ENCODE measurements around the gene ARHGDIG. TPM values are rescaled to one million over a fixed set of nuclear protein-coding genes. Genes with fewer than 3 reads are reported as not detected.

ARHGDIG gene
- polyA plus RNA-seq, 1 donor: 4.5 TPM

- no peak overlapping the region for H3K27ac ChIP-seq (ENCODE audit: low read length)
- no CpG with 5 or more reads among the region's 19 CpGs for WGBS (ENCODE audit: insufficient coverage, low lambda C conversion rate)
- H3K4me3 ChIP-seq (ENCODE audit: low read length): no peak overlapping the region
- peaks cover 53% of the 10 kb centered on the region for H3K36me3 ChIP-seq (ENCODE audit: control insufficient read depth, insufficient read depth, low read length)
- no peaks in the 10 kb centered on the region for H3K4me1 ChIP-seq (ENCODE audit: control insufficient read depth, insufficient read depth, low read length)
- DNase-seq: no peak
- H3K9me3 ChIP-seq (ENCODE audit: control insufficient read depth, low read depth, low read length): no peaks in the 10 kb centered on the region
- no peaks in the 10 kb centered on the region for H3K27me3 ChIP-seq (ENCODE audit: control insufficient read depth, insufficient read depth, low read length)
These were observed 36.5 kb downstream of the ARHGDIG start for GRCh38 chr16:316741-317464.

DNA sequence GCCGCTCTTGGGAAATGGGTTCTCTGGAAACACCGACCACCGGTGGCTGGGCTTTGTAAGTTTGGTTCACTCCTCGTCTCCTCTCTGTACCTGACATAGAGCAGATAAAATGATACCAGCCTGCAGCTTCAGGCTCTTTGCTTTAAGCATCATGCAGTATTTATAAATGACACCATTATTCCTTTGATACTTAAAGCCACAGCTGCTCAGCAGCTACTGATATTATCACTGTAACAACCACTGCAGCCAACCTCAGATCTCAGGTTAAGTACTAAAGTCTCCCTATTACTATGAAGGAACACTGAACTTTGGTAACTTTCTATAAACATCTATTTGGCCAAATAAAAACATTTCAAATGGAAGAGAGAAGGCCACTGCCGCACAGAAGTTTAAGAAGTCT, 37.2 kb downstream of the ARHGDIG start:
- no peaks in the 10 kb centered on the region for H3K9me3 ChIP-seq (ENCODE audit: control insufficient read depth, low read depth, low read length)
- WGBS (ENCODE audit: insufficient coverage, low lambda C conversion rate): no CpG with 5 or more reads among the region's 5 CpGs
- no peak overlapping the region for H3K4me3 ChIP-seq (ENCODE audit: low read length)
- no peaks in the 10 kb centered on the region for H3K4me1 ChIP-seq (ENCODE audit: control insufficient read depth, insufficient read depth, low read length)
- H3K36me3 ChIP-seq (ENCODE audit: control insufficient read depth, insufficient read depth, low read length): peaks cover 51% of the 10 kb centered on the region
- no peak for DNase-seq
- no peak overlapping the region for H3K27ac ChIP-seq (ENCODE audit: low read length)
- H3K27me3 ChIP-seq (ENCODE audit: control insufficient read depth, insufficient read depth, low read length): no peaks in the 10 kb centered on the region

DNA sequence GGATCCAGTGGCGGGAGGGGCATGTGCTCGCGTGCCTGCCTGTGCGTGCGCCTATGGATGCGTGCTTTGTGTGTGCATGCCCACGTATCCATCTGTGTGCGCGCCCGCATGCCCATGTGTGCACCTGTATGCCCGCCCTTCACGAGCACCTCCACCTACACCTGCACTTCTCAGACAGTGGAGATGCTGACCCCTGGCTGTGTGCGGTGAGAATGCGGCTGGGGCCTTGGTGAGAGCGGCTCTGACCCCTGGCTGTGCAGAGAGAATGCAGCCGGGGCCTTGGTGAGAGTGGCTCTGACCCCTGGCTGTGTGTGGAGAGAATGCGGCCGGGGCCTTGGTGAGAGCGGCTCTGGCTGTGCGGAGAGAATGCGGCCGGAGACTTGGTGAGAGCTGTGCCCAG, 38.2 kb downstream of the ARHGDIG start:
- Histone ChIP-seq H3K27ac (ENCODE audit: low read length) (no peak overlapping the region), H3K4me3 (ENCODE audit: low read length) (no peak overlapping the region), H3K36me3 (ENCODE audit: control insufficient read depth, insufficient read depth, low read length) (peaks cover 40% of the 10 kb centered on the region), H3K4me1 (ENCODE audit: control insufficient read depth, insufficient read depth, low read length) (no peaks in the 10 kb centered on the region), H3K9me3 (ENCODE audit: control insufficient read depth, low read depth, low read length) (no peaks in the 10 kb centered on the region), H3K27me3 (ENCODE audit: control insufficient read depth, insufficient read depth, low read length) (no peaks in the 10 kb centered on the region)
- WGBS (ENCODE audit: insufficient coverage, low lambda C conversion rate): no CpG with 5 or more reads among the region's 22 CpGs
- DNase-seq: no peak

DNA sequence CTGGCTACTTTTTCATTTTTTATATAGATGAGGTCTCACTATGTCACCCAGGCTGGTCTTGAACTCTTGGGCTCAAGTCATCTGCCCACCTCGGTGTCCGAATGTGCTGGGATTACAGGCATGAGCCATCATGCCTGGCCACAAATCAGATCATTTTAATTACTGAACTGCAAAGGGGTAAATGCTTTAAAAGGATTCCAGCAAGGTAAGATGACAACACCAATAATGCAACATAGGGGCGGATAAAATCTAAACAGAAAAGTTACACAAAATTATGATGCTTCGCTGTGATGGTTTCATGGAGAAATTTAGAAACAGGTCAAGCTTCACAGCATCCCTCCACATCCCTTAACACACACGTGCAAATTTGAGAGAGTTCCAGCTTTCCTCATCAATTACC, 39.8 kb downstream of the ARHGDIG start:
- 100% methylated on average over 1 of the region's 5 CpGs for WGBS (ENCODE audit: insufficient coverage, low lambda C conversion rate)
- Histone ChIP-seq H3K4me1 (ENCODE audit: control insufficient read depth, insufficient read depth, low read length) (peaks cover 8% of the 10 kb centered on the region), H3K27me3 (ENCODE audit: control insufficient read depth, insufficient read depth, low read length) (no peaks in the 10 kb centered on the region), H3K4me3 (ENCODE audit: low read length) (no peak overlapping the region), H3K36me3 (ENCODE audit: control insufficient read depth, insufficient read depth, low read length) (peaks cover 29% of the 10 kb centered on the region), H3K27ac (ENCODE audit: low read length) (no peak overlapping the region), H3K9me3 (ENCODE audit: control insufficient read depth, low read depth, low read length) (peaks cover 11% of the 10 kb centered on the region)
- DNase-seq: no peak

- Histone ChIP-seq H3K9me3 (ENCODE audit: control insufficient read depth, low read depth, low read length) (peaks cover 11% of the 10 kb centered on the region), H3K27me3 (ENCODE audit: control insufficient read depth, insufficient read depth, low read length) (no peaks in the 10 kb centered on the region), H3K36me3 (ENCODE audit: control insufficient read depth, insufficient read depth, low read length) (peaks cover 32% of the 10 kb centered on the region), H3K4me1 (ENCODE audit: control insufficient read depth, insufficient read depth, low read length) (peaks cover 12% of the 10 kb centered on the region), H3K27ac (ENCODE audit: low read length) (no peak overlapping the region), H3K4me3 (ENCODE audit: low read length) (no peak overlapping the region)
- 50% methylated on average over 1 of the region's 9 CpGs for WGBS (ENCODE audit: insufficient coverage, low lambda C conversion rate)
- DNase-seq: no peak
These were observed 41.1 kb downstream of the ARHGDIG start for GRCh38 chr16:321532-321931.

GRCh38 chr16:322476-323143, 42.2 kb downstream of the ARHGDIG start:
- Histone ChIP-seq H3K27me3 (ENCODE audit: control insufficient read depth, insufficient read depth, low read length) (no peaks in the 10 kb centered on the region), H3K9me3 (ENCODE audit: control insufficient read depth, low read depth, low read length) (peaks cover 11% of the 10 kb centered on the region), H3K36me3 (ENCODE audit: control insufficient read depth, insufficient read depth, low read length) (peaks cover 26% of the 10 kb centered on the region), H3K4me1 (ENCODE audit: control insufficient read depth, insufficient read depth, low read length) (peaks cover 19% of the 10 kb centered on the region), H3K4me3 (ENCODE audit: low read length) (no peak overlapping the region), H3K27ac (ENCODE audit: low read length) (no peak overlapping the region)
- DNase-seq: no peak
- WGBS (ENCODE audit: insufficient coverage, low lambda C conversion rate): 100% methylated on average over 1 of the region's 13 CpGs

DNA sequence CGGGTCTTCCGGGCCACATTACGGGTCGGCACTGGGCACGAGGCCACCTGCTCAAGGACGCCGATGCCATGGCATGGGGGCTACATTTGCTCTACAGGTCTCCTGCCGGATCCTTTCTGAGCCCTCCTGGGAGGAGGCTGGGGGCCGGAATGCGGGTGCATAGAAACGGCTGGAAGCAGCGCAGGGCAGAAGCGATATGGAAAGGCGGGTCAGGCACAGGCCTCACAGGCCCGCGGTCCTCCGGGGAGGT, 43.7 kb downstream of the ARHGDIG start:
- Histone ChIP-seq H3K36me3 (ENCODE audit: control insufficient read depth, insufficient read depth, low read length) (peaks cover 10% of the 10 kb centered on the region), H3K27ac (ENCODE audit: low read length) (peak overlapping the region; percentile 23), H3K27me3 (ENCODE audit: control insufficient read depth, insufficient read depth, low read length) (no peaks in the 10 kb centered on the region), H3K4me3 (ENCODE audit: low read length) (no peak overlapping the region), H3K4me1 (ENCODE audit: control insufficient read depth, insufficient read depth, low read length) (peaks cover 32% of the 10 kb centered on the region), H3K9me3 (ENCODE audit: control insufficient read depth, low read depth, low read length) (peaks cover 11% of the 10 kb centered on the region)
- no peak for DNase-seq
- no CpG with 5 or more reads among the region's 17 CpGs for WGBS (ENCODE audit: insufficient coverage, low lambda C conversion rate)

GRCh38 chr16:324451-325334, 44.3 kb downstream of the ARHGDIG start:
- WGBS (ENCODE audit: insufficient coverage, low lambda C conversion rate): no CpG with 5 or more reads among the region's 55 CpGs
- no peak overlapping the region for H3K4me3 ChIP-seq (ENCODE audit: low read length)

GRCh38 chr16:325375-326145, 45.2 kb downstream of the ARHGDIG start:
- Histone ChIP-seq H3K36me3 (ENCODE audit: control insufficient read depth, insufficient read depth, low read length) (peaks cover 9% of the 10 kb centered on the region), H3K9me3 (ENCODE audit: control insufficient read depth, low read depth, low read length) (peaks cover 11% of the 10 kb centered on the region), H3K4me1 (ENCODE audit: control insufficient read depth, insufficient read depth, low read length) (peaks cover 44% of the 10 kb centered on the region), H3K27ac (ENCODE audit: low read length) (peak overlapping the region; percentile 90), H3K27me3 (ENCODE audit: control insufficient read depth, insufficient read depth, low read length) (no peaks in the 10 kb centered on the region), H3K4me3 (ENCODE audit: low read length) (no peak overlapping the region)
- no CpG with 5 or more reads among the region's 28 CpGs for WGBS (ENCODE audit: insufficient coverage, low lambda C conversion rate)
- no peak for DNase-seq

More at GRCh38 chr16:324451-325334, 44.3 kb downstream of the ARHGDIG start:
- Histone ChIP-seq H3K27ac (ENCODE audit: low read length) (peak overlapping the region; percentile 37), H3K36me3 (ENCODE audit: control insufficient read depth, insufficient read depth, low read length) (peaks cover 9% of the 10 kb centered on the region), H3K27me3 (ENCODE audit: control insufficient read depth, insufficient read depth, low read length) (no peaks in the 10 kb centered on the region), H3K4me1 (ENCODE audit: control insufficient read depth, insufficient read depth, low read length) (peaks cover 35% of the 10 kb centered on the region), H3K9me3 (ENCODE audit: control insufficient read depth, low read depth, low read length) (peaks cover 11% of the 10 kb centered on the region)
- DNase-seq: peak; percentile 80

- H3K9me3 ChIP-seq (ENCODE audit: control insufficient read depth, low read depth, low read length): no peaks in the 10 kb centered on the region
- no peak overlapping the region for H3K4me3 ChIP-seq (ENCODE audit: low read length)
- peaks cover 1% of the 10 kb centered on the region for H3K36me3 ChIP-seq (ENCODE audit: control insufficient read depth, insufficient read depth, low read length)
- no CpG with 5 or more reads among the region's 2 CpGs for WGBS (ENCODE audit: insufficient coverage, low lambda C conversion rate)
- DNase-seq: peak; percentile 80 to 85
- no peaks in the 10 kb centered on the region for H3K27me3 ChIP-seq (ENCODE audit: control insufficient read depth, insufficient read depth, low read length)
- peaks cover 65% of the 10 kb centered on the region for H3K4me1 ChIP-seq (ENCODE audit: control insufficient read depth, insufficient read depth, low read length)
- H3K27ac ChIP-seq (ENCODE audit: low read length): peak overlapping the region; percentile 86
These were observed 50.4 kb downstream of the ARHGDIG start for GRCh38 chr16:330741-331140.
